GM12878 (cell line): ENCODE measurements around the gene DACH1.

ENCODE experiments used
- EP300 ChIP-seq, 2 experiments: fragments of 150-350 bp in 1 of 2; IDR thresholded peaks; 2 replicates each; pipeline ENCODE4 v1.6.1; 2011 to 2012; ENCODE audit warnings: low read depth in 2 of 2, low read length in 2 of 2, borderline replicate concordance in 1 of 2, improper control_type of control experiment in 1 of 2, inconsistent platforms in 1 of 2; ENCODE audit not compliant: control insufficient read depth in 1 of 2
- FOXK2 ChIP-seq: fragments of 450-650 bp; IDR thresholded peaks from 2 replicates; pipeline ENCODE4 v1.6.1; 2017; ENCODE audit warnings: mild to moderate bottlenecking, moderate library complexity
- FOXM1 ChIP-seq: IDR thresholded peaks from 2 replicates; pipeline ENCODE4 v1.6.1; 2012; ENCODE audit warnings: low read depth, mild to moderate bottlenecking, inconsistent platforms, low read length, moderate library complexity
- SMC3 ChIP-seq: IDR thresholded peaks from 2 replicates; pipeline ENCODE4 v1.6.1; 2011; ENCODE audit warnings: low read length, improper control_type of control experiment, borderline replicate concordance
- SPI1 ChIP-seq: IDR thresholded peaks from 2 replicates; pipeline ENCODE4 v1.6.1; 2011; ENCODE audit warnings: low read depth, mild to moderate bottlenecking, low read length, moderate library complexity, borderline replicate concordance; ENCODE audit not compliant: insufficient read depth
- TCF7 ChIP-seq: IDR thresholded peaks from 2 replicates; pipeline ENCODE4 v1.6.1; 2014; ENCODE audit warnings: antibody characterized with exemption, borderline replicate concordance
- TF ChIP-seq, protein P1 (sequence below): fragments of 450-650 bp; IDR thresholded peaks from 2 replicates; pipeline ENCODE4 v1.6.1; 2017; ENCODE audit warnings: antibody characterized with exemption, mild to moderate bottlenecking, moderate library complexity
- TF ChIP-seq, protein P2 (sequence below), 3 experiments: IDR thresholded peaks in 2 of 3; conservative IDR thresholded peaks in 1 of 3; 2 replicates each; pipeline ENCODE4 v1.5.1; 2011; ENCODE audit warnings: low read depth in 3 of 3, low read length in 3 of 3, mild to moderate bottlenecking in 3 of 3, control low read depth in 2 of 3, moderate library complexity in 2 of 3, inconsistent platforms in 1 of 3, mixed read lengths in 1 of 3; ENCODE audit not compliant: control insufficient read depth in 2 of 3, insufficient read depth in 1 of 3; ENCODE audit errors: extremely low read depth in 1 of 3

DNA sequence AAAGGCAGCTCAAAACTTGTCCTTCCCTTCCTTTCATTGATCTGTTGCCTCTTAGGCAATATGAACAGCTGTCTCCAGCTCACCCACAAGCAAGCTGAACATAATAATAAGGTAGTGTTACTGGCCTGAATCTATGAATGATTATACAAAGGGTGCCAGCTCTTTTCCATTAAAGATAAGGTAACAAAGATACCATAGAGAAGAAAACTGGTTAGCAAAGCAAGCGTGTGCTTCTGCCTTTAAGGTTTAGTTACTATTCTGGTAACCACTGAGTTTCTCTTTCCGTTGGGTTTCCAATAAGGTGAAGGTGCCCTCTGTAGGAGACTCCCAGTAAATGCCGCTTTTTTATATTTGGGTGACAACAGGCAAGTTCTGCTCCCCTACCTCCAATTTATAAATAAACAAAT lies 12.1 kb upstream of the DACH1 start:
- TF ChIP-seq FOXK2 = no peak
- TF ChIP-seq SPI1 = no peak
- peak; percentile 65; the same call in 1 of the 2 replicates for TF ChIP-seq SMC3
- TF ChIP-seq TCF7 = no peak
- no peak for TF ChIP-seq EP300 (IDR thresholded peaks at IDR 0.05; ENCODE audit: borderline replicate concordance in 1 of 2, control insufficient read depth in 1 of 2, low read depth in 2 of 2, low read length in 2 of 2)
- no peak for TF ChIP-seq FOXM1
- TF ChIP-seq, protein P1, sequence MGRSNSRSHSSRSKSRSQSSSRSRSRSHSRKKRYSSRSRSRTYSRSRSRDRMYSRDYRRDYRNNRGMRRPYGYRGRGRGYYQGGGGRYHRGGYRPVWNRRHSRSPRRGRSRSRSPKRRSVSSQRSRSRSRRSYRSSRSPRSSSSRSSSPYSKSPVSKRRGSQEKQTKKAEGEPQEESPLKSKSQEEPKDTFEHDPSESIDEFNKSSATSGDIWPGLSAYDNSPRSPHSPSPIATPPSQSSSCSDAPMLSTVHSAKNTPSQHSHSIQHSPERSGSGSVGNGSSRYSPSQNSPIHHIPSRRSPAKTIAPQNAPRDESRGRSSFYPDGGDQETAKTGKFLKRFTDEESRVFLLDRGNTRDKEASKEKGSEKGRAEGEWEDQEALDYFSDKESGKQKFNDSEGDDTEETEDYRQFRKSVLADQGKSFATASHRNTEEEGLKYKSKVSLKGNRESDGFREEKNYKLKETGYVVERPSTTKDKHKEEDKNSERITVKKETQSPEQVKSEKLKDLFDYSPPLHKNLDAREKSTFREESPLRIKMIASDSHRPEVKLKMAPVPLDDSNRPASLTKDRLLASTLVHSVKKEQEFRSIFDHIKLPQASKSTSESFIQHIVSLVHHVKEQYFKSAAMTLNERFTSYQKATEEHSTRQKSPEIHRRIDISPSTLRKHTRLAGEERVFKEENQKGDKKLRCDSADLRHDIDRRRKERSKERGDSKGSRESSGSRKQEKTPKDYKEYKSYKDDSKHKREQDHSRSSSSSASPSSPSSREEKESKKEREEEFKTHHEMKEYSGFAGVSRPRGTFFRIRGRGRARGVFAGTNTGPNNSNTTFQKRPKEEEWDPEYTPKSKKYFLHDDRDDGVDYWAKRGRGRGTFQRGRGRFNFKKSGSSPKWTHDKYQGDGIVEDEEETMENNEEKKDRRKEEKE = no peak
- TF ChIP-seq, protein P2, sequence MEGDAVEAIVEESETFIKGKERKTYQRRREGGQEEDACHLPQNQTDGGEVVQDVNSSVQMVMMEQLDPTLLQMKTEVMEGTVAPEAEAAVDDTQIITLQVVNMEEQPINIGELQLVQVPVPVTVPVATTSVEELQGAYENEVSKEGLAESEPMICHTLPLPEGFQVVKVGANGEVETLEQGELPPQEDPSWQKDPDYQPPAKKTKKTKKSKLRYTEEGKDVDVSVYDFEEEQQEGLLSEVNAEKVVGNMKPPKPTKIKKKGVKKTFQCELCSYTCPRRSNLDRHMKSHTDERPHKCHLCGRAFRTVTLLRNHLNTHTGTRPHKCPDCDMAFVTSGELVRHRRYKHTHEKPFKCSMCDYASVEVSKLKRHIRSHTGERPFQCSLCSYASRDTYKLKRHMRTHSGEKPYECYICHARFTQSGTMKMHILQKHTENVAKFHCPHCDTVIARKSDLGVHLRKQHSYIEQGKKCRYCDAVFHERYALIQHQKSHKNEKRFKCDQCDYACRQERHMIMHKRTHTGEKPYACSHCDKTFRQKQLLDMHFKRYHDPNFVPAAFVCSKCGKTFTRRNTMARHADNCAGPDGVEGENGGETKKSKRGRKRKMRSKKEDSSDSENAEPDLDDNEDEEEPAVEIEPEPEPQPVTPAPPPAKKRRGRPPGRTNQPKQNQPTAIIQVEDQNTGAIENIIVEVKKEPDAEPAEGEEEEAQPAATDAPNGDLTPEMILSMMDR (IDR thresholded peaks at IDR 0.05 in 2 of 3, conservative IDR thresholded peaks at IDR 0.05 in 1 of 3; ENCODE audit: control insufficient read depth in 2 of 3, extremely low read depth in 1 of 3, insufficient read depth in 1 of 3, low read depth in 3 of 3, low read length in 3 of 3) = peak; percentile 47 to 68 (median 64)
